Epithelial cell of esophagus (primary cell): Measurements from ENCODE around the gene SCN4A.

Experiments
- DNase-seq: peaks from one replicate; pipeline ENCODE4 v3.0.0; 2010; ENCODE audit warnings: low read depth
- H3K4me3 ChIP-seq: 2 replicates; pipeline ENCODE4 v1.5.1; 2011; ENCODE audit warnings: mild to moderate bottlenecking, low read length, control low read depth
- CTCF ChIP-seq: IDR thresholded peaks from 2 replicates; pipeline ENCODE4 v1.5.1; 2011; ENCODE audit warnings: low read depth, mild to moderate bottlenecking, low read length, control low read depth, inconsistent platforms; ENCODE audit not compliant: insufficient read depth; ENCODE audit errors: missing control alignments

Gene SCN4A

GRCh38 chr17:63945784-63946439 lies 26.8 kb downstream of the SCN4A start:
- no peak for TF ChIP-seq CTCF
- DNase-seq = no peak
- H3K4me3 ChIP-seq = no peak overlapping the region

DNA sequence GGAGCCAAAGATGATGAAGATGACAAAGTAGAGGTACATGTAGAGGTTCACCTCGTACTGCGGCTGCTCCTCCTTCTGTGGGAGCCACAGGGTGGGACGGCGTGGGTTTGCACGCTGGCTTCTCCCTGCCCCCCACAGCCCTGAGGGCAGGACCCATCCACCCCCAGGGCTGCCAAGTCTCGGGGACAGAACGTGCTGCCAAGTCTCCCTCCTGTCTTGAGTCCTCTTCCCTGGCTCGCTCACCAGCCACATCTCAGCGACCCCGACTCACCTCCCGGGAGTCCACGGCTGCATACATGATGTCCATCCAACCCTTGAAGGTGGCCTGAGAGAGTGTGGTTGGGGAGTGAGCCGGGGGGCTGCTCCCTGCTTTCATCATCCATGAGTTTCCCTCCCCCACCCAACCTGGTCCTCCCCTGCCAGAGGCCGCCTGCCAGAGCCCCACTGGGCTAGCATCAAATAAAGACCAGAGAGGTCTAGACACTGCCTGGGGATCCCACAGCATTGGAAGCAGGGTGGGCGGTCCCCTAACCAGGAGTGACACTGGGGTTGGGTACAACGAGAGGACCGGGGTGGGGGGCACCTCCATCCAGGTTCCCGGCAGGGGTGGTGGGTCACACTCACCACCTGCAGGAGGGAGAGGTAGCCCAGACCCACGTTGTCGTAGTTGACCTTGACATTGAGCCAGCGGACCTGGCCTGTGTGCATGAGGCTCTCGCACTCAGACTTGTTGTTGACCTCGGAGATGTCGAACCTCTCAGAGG lies 27.8 kb downstream of the SCN4A start:
- no peak for DNase-seq
- H3K4me3 ChIP-seq = no peak overlapping the region

DNA sequence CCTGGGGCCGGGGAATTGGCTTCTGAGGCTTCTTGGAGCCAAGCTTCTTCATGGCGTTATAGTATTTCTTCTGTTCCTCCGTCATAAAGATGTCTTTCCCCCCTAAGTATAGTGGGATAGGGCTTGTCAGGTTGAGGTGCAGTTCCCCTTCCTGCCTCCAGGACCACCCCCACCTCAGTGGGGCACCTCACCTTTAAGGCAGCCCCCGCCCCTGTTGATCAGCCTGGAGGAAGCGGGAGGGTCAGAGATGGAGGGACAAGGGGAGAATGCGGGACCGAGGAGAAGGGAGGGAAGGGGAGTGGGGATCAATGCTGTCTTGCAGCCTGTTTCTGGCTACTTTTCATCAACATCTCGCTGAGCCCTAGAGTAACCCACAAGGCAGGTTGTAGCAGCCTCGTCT lies 29.0 kb downstream of the SCN4A start:
- no peak for TF ChIP-seq CTCF
- DNase-seq = no peak
- H3K4me3 ChIP-seq = no peak overlapping the region

More for the DNA sequence above, 27.8 kb downstream of the SCN4A start:
- no peak for TF ChIP-seq CTCF

GRCh38 chr17:63942309-63942985 lies 30.3 kb downstream of the SCN4A start:
- DNase-seq = no peak
- TF ChIP-seq CTCF = no peak
- H3K4me3 ChIP-seq = no peak overlapping the region

- TF ChIP-seq CTCF = no peak
- DNase-seq = no peak
- no peak overlapping the region for H3K4me3 ChIP-seq
Observed at GRCh38 chr17:63941751-63942150, 31.0 kb downstream of the SCN4A start.

DNA sequence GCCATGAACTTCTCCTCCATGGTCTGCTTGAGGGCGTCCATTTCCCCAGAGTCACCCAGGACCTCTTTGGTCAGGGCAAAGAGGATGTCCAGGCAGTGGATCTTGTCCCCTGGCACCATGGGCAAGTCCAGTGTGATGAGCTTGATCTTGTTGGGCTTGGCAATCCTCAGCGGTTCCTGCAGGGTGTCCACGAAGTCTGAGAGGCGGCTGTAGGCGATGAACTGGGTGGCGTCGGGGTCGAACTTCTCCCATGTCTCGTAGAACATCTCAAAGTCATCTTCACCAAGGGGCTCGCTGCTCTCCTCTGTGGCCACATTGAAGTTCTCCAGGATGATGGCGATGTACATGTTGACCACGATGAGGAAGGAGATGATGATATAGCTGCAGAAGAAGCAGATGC lies 31.6 kb downstream of the SCN4A start:
- DNase-seq = no peak
- no peak for TF ChIP-seq CTCF
- H3K4me3 ChIP-seq = no peak overlapping the region

DNA sequence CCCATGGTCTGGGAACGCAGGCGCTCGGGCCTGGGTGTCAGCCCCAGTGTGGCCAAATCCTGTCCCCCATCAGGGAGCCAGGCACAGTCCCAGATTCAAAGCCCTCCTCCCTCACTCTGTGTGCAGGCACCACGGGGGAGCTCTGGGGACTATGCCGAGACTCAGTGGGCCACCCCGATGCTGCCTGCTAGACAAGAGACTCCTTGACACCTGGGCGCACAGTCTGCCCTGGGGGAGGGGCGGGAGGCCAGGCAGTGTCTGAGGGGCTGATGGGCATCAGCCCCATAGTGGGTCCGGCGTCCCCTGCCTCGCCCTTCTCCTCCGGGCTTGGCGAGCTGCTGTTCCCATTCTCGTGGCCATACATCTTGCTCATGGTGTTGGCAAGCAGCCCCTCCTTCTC lies 32.1 kb downstream of the SCN4A start:
- TF ChIP-seq CTCF = no peak
- H3K4me3 ChIP-seq = no peak overlapping the region
- no peak for DNase-seq
